MM.1S (cell line): ENCODE data around the gene C1QTNF4.

Experiments used
- DNase-seq: peaks from one replicate; pipeline ENCODE4 v3.0.0-alpha.2; 2015
- H2AFZ ChIP-seq: fragments of 300-600 bp; sonication (generic); 2 replicates; pipeline ENCODE4 v1.6.0; 2016; ENCODE audit warnings: antibody characterized with exemption, low read length
- H3F3A ChIP-seq: fragments of 300-600 bp; sonication (generic); 2 replicates; pipeline ENCODE4 v1.6.1; 2016; ENCODE audit warnings: mild to moderate bottlenecking, antibody characterized with exemption, low read length, moderate library complexity, mixed read lengths; ENCODE audit not compliant: insufficient read depth
- H3K27ac ChIP-seq: fragments of 300-600 bp; sonication (generic); 2 replicates; pipeline ENCODE4 v1.5.1; 2016; ENCODE audit warnings: mild to moderate bottlenecking, low read length
- H3K27me3 ChIP-seq: fragments of 300-600 bp; sonication (generic); replicated peaks from 2 replicates; pipeline ENCODE4 v1.6.0; 2016; ENCODE audit warnings: low read length; ENCODE audit not compliant: insufficient read depth
- H3K36me3 ChIP-seq: fragments of 300-600 bp; sonication (generic); replicated peaks from 2 replicates; pipeline ENCODE4 v1.6.1; 2016; ENCODE audit warnings: mild to moderate bottlenecking, low read length, mixed read lengths; ENCODE audit not compliant: insufficient read depth
- H3K4me1 ChIP-seq: fragments of 300-600 bp; sonication (generic); 2 replicates; pipeline ENCODE4 v1.6.1; 2016; ENCODE audit warnings: low read length, mixed read lengths
- H3K4me2 ChIP-seq: fragments of 300-600 bp; sonication (generic); 2 replicates; pipeline ENCODE4 v1.6.0; 2016; ENCODE audit warnings: low read depth, low read length
- H3K4me3 ChIP-seq: fragments of 300-600 bp; sonication (generic); 2 replicates; pipeline ENCODE4 v1.5.1; 2016; ENCODE audit warnings: low read length, mixed read lengths
- H3K79me2 ChIP-seq: fragments of 300-600 bp; sonication (generic); 2 replicates; pipeline ENCODE4 v1.6.1; 2016; ENCODE audit warnings: mixed run types, low read length, mixed read lengths
- H3K9ac ChIP-seq: fragments of 300-600 bp; sonication (generic); 2 replicates; pipeline ENCODE4 v1.6.1; 2016; ENCODE audit warnings: low read length, mixed read lengths
- H3K9me2 ChIP-seq: fragments of 300-600 bp; sonication (generic); replicated peaks from 2 replicates; pipeline ENCODE4 v1.6.1; 2016; ENCODE audit warnings: mild to moderate bottlenecking, low read length, mixed read lengths; ENCODE audit not compliant: insufficient read depth
- H3K9me3 ChIP-seq: fragments of 300-600 bp; sonication (generic); replicated peaks from 2 replicates; pipeline ENCODE4 v1.6.1; 2016; ENCODE audit warnings: mild to moderate bottlenecking, low read length, mixed read lengths; ENCODE audit not compliant: insufficient read depth
- H4K20me1 ChIP-seq: fragments of 300-600 bp; sonication (generic); 2 replicates; pipeline ENCODE4 v1.6.1; 2016; ENCODE audit warnings: mild to moderate bottlenecking, low read length, moderate library complexity, mixed read lengths; ENCODE audit not compliant: insufficient read depth
- EZH2 ChIP-seq: fragments of 300-600 bp; sonication (generic); optimal IDR thresholded peaks from 2 replicates; pipeline ENCODE3; 2017; ENCODE audit warnings: low read depth, mild to moderate bottlenecking, antibody characterized with exemption, low read length, mixed read lengths
- EZH2phosphoT487 ChIP-seq: fragments of 300-600 bp; sonication (generic); IDR thresholded peaks from 2 replicates; pipeline ENCODE4 v1.6.1; 2018; ENCODE audit warnings: antibody characterized with exemption, low read length
- TF ChIP-seq, protein P1 (sequence below): fragments of 300-600 bp; sonication (generic); IDR thresholded peaks from 2 replicates; pipeline ENCODE4 v1.5.1; 2016; ENCODE audit warnings: antibody characterized with exemption, low read length, mixed read lengths

C1QTNF4 gene

GRCh38 chr11:47539681-47540039 is 54.6 kb downstream of the C1QTNF4 start:
- no peak overlapping the region for H2AFZ ChIP-seq
- DNase-seq: no peak
- peaks cover 52% of the 10 kb centered on the region for H4K20me1 ChIP-seq
- H3K79me2 ChIP-seq: peaks cover 100% of the 10 kb centered on the region
- no peak overlapping the region for H3K4me3 ChIP-seq
- H3K27me3 ChIP-seq: no peaks in the 10 kb centered on the region
- no peaks in the 10 kb centered on the region for H3F3A ChIP-seq
- H3K27ac ChIP-seq: no peak overlapping the region
- TF ChIP-seq, protein P1, sequence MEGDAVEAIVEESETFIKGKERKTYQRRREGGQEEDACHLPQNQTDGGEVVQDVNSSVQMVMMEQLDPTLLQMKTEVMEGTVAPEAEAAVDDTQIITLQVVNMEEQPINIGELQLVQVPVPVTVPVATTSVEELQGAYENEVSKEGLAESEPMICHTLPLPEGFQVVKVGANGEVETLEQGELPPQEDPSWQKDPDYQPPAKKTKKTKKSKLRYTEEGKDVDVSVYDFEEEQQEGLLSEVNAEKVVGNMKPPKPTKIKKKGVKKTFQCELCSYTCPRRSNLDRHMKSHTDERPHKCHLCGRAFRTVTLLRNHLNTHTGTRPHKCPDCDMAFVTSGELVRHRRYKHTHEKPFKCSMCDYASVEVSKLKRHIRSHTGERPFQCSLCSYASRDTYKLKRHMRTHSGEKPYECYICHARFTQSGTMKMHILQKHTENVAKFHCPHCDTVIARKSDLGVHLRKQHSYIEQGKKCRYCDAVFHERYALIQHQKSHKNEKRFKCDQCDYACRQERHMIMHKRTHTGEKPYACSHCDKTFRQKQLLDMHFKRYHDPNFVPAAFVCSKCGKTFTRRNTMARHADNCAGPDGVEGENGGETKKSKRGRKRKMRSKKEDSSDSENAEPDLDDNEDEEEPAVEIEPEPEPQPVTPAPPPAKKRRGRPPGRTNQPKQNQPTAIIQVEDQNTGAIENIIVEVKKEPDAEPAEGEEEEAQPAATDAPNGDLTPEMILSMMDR: no peak
- TF ChIP-seq EZH2 (no peak), EZH2phosphoT487 (no peak)
- no peaks in the 10 kb centered on the region for H3K9me2 ChIP-seq
- H3K9me3 ChIP-seq: no peaks in the 10 kb centered on the region
- H3K36me3 ChIP-seq: no peaks in the 10 kb centered on the region
- no peak overlapping the region for H3K4me2 ChIP-seq
- no peaks in the 10 kb centered on the region for H3K4me1 ChIP-seq
- no peak overlapping the region for H3K9ac ChIP-seq
